Measurements from ENCODE around the gene CORO2B.

DNA sequence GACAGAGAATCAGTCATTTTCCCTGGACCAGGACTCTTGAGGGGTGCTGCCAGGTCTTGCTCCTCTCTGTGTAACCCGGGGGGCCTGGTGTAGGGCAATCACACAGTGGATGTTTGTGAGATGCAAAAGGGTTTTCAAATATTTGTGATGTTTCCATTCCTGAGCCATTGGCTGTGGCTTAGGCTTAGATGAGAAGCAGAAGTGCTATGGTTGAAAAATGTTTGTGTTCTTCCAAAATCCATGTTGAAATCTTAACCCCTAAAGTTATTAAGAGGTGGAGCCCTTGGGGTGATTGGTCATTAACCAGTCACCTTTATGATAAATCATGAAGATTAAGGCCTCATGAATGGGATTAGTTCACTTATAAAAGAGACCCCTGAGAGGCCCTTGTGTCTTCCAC is 36.5 kb downstream of the CORO2B start:
- TF ChIP-seq, protein P1, sequence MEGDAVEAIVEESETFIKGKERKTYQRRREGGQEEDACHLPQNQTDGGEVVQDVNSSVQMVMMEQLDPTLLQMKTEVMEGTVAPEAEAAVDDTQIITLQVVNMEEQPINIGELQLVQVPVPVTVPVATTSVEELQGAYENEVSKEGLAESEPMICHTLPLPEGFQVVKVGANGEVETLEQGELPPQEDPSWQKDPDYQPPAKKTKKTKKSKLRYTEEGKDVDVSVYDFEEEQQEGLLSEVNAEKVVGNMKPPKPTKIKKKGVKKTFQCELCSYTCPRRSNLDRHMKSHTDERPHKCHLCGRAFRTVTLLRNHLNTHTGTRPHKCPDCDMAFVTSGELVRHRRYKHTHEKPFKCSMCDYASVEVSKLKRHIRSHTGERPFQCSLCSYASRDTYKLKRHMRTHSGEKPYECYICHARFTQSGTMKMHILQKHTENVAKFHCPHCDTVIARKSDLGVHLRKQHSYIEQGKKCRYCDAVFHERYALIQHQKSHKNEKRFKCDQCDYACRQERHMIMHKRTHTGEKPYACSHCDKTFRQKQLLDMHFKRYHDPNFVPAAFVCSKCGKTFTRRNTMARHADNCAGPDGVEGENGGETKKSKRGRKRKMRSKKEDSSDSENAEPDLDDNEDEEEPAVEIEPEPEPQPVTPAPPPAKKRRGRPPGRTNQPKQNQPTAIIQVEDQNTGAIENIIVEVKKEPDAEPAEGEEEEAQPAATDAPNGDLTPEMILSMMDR (IDR thresholded peaks at IDR 0.05), result no peak
- TF ChIP-seq POLR2A (IDR thresholded peaks at IDR 0.05), result no peak
